GM12878 (cell line): ENCODE measurements around the gene TRPV3. TPM values are rescaled to one million over a fixed set of nuclear protein-coding genes. Genes with fewer than 3 reads are reported as not detected.

ENCODE experiments used
- ATAC-seq: fragments of 200-7000 bp; cut with Tn5 transposase; 3 replicates; pipeline ENCODE4 v1.9.1; 2020; ENCODE audit warnings: mild to moderate bottlenecking, moderate library complexity
- BruUV-seq: library from RNA; stranded (reverse); fragments of 400-500 nt; replicated peaks from 2 replicates; lab custom pipeline; 2021; lab: Mats Ljungman, UMichigan
- CTCF ChIA-PET: fragments of 300-600 bp; sonication (Branson Sonifier 250); formaldehyde crosslinking; extraction: SDS; loops from one replicate; lab custom pipeline; 2021; ENCODE audit warnings: inconsistent platforms; lab: Yijun Ruan, JAX
- POLR2A ChIA-PET: fragments of 350-600 bp; formaldehyde crosslinking; extraction: SDS; loops from one replicate; lab custom pipeline; 2021; ENCODE audit warnings: inconsistent platforms; lab: Charles Lee
- RAD21 ChIA-PET: fragments of 300-600 bp; sonication (Branson Sonifier 250); formaldehyde crosslinking; loops from one replicate; lab custom pipeline; 2023; ENCODE audit warnings: antibody characterized with exemption; ENCODE audit not compliant: unreplicated experiment; lab: Charles Lee
- SMC1A ChIA-PET: fragments of 300-600 bp; sonication (Branson Sonifier 250); formaldehyde crosslinking; loops from one replicate; lab custom pipeline; 2023; ENCODE audit not compliant: unreplicated experiment, uncharacterized antibody; lab: Charles Lee
- DNase-seq: peaks from one replicate; pipeline ENCODE4 v3.0.0-alpha.2; 2011; ENCODE audit warnings: low read depth, low spot score
- FAIRE-seq: peaks from 3 replicates; lab custom pipeline; 2011; peaks lifted over from hg19 to GRCh38; lab: Jason Lieb, UNC
- H2AFZ ChIP-seq: 2 replicates; pipeline ENCODE4 v1.6.0; 2011; ENCODE audit warnings: low read depth, low read length, control low read depth; ENCODE audit not compliant: control insufficient read depth
- H3K27ac ChIP-seq: 2 replicates; pipeline ENCODE4 v1.5.1; 2011; ENCODE audit warnings: control low read depth; ENCODE audit not compliant: control insufficient read depth, insufficient read depth
- H3K27me3 ChIP-seq, 2 experiments: replicated peaks in 1 of 2; 2 replicates each; pipeline versions ENCODE4 v1.6.0 to v1.6.1; 2011; ENCODE audit warnings: low read length in 1 of 2; ENCODE audit not compliant: control insufficient read depth in 2 of 2, insufficient read depth in 2 of 2
- H3K36me3 ChIP-seq, 2 experiments: 2 replicates each; pipeline ENCODE4 v1.5.1; 2011; ENCODE audit warnings: low read length in 1 of 2; ENCODE audit not compliant: control insufficient read depth in 2 of 2, insufficient read depth in 2 of 2
- H3K4me1 ChIP-seq: 2 replicates; pipeline ENCODE4 v1.6.1; 2011; ENCODE audit warnings: mild to moderate bottlenecking, low read length, moderate library complexity, mixed read lengths; ENCODE audit not compliant: control insufficient read depth, insufficient read depth
- H3K4me2 ChIP-seq: 2 replicates; pipeline ENCODE4 v1.6.0; 2011; ENCODE audit warnings: control low read depth; ENCODE audit not compliant: control insufficient read depth, insufficient read depth
- H3K4me3 ChIP-seq: fragments of 200-600 bp; sonication (generic); 2 replicates; pipeline ENCODE4 v1.5.1; 2016
- H3K79me2 ChIP-seq: 2 replicates; pipeline ENCODE4 v1.6.0; 2011; ENCODE audit warnings: low read length; ENCODE audit not compliant: control insufficient read depth, insufficient read depth
- H3K9ac ChIP-seq: 2 replicates; pipeline ENCODE4 v1.8.0; 2011; ENCODE audit warnings: low read length, control low read depth, mixed read lengths; ENCODE audit not compliant: control insufficient read depth, insufficient read depth
- H3K9me3 ChIP-seq: replicated peaks from 3 replicates; pipeline ENCODE4 v1.5.1; 2011; ENCODE audit warnings: mild to moderate bottlenecking, low read length; ENCODE audit not compliant: control insufficient read depth, insufficient read depth
- H4K20me1 ChIP-seq: 2 replicates; pipeline ENCODE4 v1.6.0; 2011; ENCODE audit not compliant: control insufficient read depth, insufficient read depth
- FOXM1 ChIP-seq: IDR thresholded peaks from 2 replicates; pipeline ENCODE4 v1.6.1; 2012; ENCODE audit warnings: low read depth, mild to moderate bottlenecking, inconsistent platforms, low read length, moderate library complexity
- WGBS: methylation state at CpG from one replicate; pipeline ENCODE4 v1.1.6; 2016; ENCODE audit warnings: low lambda C conversion rate; ENCODE audit not compliant: insufficient replicate concordance, insufficient coverage; ENCODE audit errors: missing lambda C conversion rate; 5-methylcytosine and 5-hydroxymethylcytosine counted together
- in situ Hi-C: fragments of 300-500 bp; cut with MboI; formaldehyde crosslinking; loops from 9 replicates; pipeline ENCODE4 v1.14.3; 2018; ENCODE audit warnings: mixed read lengths
- intact Hi-C: fragments of 100-400 bp; cut with micrococcal nuclease; formaldehyde crosslinking; loops from one replicate; pipeline ENCODE4 v1.14.2; 2022; ENCODE audit not compliant: unreplicated experiment
- polyA plus RNA-seq, 11 experiments: library from polyadenylated mRNA; depleted of rRNA in 4 of 11; unstranded in 6 of 11; stranded (reverse) in 5 of 11; fragments of >200 nt; fragmentation: Nextera tagmentation in 4 of 11; fragmentation: Illumina TruSeq in 1 of 11; extraction: Ambion mirVana in 4 of 11; extraction: Trizol in 1 of 11; gene quantifications; 1 replicate in 1 of 11; 2 replicates in 10 of 11; pipeline versions ENCODE4 v1.2.1 to v1.2.3, GENCODE V29; 2011 to 2016; ENCODE audit warnings: inconsistent platforms in 2 of 11, missing spikeins in 2 of 11, low read depth in 1 of 11
- total RNA-seq, 4 experiments: library from RNA; depleted of rRNA in 3 of 4; stranded (reverse); fragments of >200 nt in 3 of 4; fragmentation: Illumina TruSeq in 1 of 4; extraction: Trizol in 1 of 4; gene quantifications; 2 replicates each; pipeline versions ENCODE4 v1.2.1 to v1.2.3, GENCODE V29; 2013 to 2021
- TF ChIP-seq, protein P1 (sequence below): fragments of 450-650 bp; IDR thresholded peaks from 2 replicates; pipeline ENCODE4 v1.6.1; 2016; ENCODE audit warnings: mild to moderate bottlenecking
- TF ChIP-seq, protein P2 (sequence below): IDR thresholded peaks from 2 replicates; pipeline ENCODE4 v1.6.1; 2012; ENCODE audit warnings: improper control_type of control experiment, low read depth, low read length; ENCODE audit not compliant: insufficient replicate concordance

Gene TRPV3
- total and polyA plus RNA-seq, 10 of the 15 experiments (the other 5 are each of a cell fraction or from before 2014, with no cell fraction given) = 0.52 to 12.0 (median 2.7) TPM

DNA sequence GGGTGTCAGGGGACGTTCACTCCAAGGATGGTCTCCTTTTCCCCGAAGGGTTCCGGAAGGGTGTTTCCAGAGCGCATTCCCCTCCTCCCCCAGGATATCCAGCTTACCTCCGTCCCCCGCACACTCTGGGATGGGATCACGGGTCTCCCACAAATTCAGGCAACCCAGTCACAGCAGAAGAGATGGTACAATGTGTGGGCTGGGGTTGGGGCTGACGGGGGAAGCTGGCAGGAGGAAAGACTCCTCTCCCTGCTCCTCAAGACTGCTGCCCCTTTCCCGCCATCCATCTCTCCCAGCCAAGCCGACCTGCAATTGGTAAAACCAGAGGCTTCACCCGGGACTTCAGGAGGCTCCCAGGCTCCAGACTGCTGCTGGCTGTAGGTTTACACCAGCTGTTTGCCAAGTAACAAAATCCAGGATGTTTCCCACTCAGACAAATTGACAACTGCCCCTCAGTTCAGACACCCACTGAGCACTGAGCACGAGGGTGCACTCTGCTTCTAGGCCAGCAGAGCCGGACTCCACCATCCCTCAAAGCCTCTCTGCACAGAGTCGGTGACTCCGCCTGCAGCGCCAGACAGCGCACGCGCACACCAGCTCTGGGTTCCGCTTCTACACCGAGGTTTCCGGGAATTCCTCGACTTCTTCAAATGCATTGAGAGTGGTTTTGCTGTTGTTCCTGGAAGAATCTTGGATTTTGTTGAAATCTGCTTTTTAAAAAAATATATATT, 44.1 kb downstream of the TRPV3 start:
- no peak for ATAC-seq
- Histone ChIP-seq H3K4me3 (no peak overlapping the region), H3K79me2 (no peaks in the 10 kb centered on the region)
- WGBS = 91% methylated on average over 23 of the region's 23 CpGs
- SMC1A ChIA-PET = no interaction called here
- TF ChIP-seq, protein P1, sequence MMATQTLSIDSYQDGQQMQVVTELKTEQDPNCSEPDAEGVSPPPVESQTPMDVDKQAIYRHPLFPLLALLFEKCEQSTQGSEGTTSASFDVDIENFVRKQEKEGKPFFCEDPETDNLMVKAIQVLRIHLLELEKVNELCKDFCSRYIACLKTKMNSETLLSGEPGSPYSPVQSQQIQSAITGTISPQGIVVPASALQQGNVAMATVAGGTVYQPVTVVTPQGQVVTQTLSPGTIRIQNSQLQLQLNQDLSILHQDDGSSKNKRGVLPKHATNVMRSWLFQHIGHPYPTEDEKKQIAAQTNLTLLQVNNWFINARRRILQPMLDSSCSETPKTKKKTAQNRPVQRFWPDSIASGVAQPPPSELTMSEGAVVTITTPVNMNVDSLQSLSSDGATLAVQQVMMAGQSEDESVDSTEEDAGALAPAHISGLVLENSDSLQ = no peak
- TF ChIP-seq FOXM1 = no peak
- TF ChIP-seq, protein P2, sequence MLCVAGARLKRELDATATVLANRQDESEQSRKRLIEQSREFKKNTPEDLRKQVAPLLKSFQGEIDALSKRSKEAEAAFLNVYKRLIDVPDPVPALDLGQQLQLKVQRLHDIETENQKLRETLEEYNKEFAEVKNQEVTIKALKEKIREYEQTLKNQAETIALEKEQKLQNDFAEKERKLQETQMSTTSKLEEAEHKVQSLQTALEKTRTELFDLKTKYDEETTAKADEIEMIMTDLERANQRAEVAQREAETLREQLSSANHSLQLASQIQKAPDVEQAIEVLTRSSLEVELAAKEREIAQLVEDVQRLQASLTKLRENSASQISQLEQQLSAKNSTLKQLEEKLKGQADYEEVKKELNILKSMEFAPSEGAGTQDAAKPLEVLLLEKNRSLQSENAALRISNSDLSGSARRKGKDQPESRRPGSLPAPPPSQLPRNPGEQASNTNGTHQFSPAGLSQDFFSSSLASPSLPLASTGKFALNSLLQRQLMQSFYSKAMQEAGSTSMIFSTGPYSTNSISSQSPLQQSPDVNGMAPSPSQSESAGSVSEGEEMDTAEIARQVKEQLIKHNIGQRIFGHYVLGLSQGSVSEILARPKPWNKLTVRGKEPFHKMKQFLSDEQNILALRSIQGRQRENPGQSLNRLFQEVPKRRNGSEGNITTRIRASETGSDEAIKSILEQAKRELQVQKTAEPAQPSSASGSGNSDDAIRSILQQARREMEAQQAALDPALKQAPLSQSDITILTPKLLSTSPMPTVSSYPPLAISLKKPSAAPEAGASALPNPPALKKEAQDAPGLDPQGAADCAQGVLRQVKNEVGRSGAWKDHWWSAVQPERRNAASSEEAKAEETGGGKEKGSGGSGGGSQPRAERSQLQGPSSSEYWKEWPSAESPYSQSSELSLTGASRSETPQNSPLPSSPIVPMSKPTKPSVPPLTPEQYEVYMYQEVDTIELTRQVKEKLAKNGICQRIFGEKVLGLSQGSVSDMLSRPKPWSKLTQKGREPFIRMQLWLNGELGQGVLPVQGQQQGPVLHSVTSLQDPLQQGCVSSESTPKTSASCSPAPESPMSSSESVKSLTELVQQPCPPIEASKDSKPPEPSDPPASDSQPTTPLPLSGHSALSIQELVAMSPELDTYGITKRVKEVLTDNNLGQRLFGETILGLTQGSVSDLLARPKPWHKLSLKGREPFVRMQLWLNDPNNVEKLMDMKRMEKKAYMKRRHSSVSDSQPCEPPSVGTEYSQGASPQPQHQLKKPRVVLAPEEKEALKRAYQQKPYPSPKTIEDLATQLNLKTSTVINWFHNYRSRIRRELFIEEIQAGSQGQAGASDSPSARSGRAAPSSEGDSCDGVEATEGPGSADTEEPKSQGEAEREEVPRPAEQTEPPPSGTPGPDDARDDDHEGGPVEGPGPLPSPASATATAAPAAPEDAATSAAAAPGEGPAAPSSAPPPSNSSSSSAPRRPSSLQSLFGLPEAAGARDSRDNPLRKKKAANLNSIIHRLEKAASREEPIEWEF = no peak
- TF ChIP-seq, all 136 proteins: peak for 0
- ChIA-PET RAD21 (no interaction called here), POLR2A (no interaction called here), CTCF (no interaction called here)
- Histone ChIP-seq H3K4me1 (no peaks in the 10 kb centered on the region), H3K4me2 (no peak overlapping the region), H3K27ac (no peak overlapping the region), H3K9me3 (no peaks in the 10 kb centered on the region), H4K20me1 (no peaks in the 10 kb centered on the region), H3K36me3 (no peaks in the 10 kb centered on the region; a peak in 1 of 4 replicates), H3K9ac (no peak overlapping the region), H2AFZ (no peak overlapping the region), H3K27me3 (no peaks in the 10 kb centered on the region)
- FAIRE-seq = no peak
- intact Hi-C loops (no loop called here), in situ Hi-C loops (no loop called here)
- no peak for DNase-seq
- no TSS peak for BruUV-seq
